GM10266 (cell line): ENCODE data around the gene ITGA7.
A peak's percentile ranks its signal among the peaks of the same experiment; 100 is the strongest.

Experiments used
- DNase-seq: peaks from one replicate; pipeline ENCODE4 v3.0.0; 2012; ENCODE audit errors: extremely low spot score
- TF ChIP-seq, protein P1 (sequence below): IDR thresholded peaks from 2 replicates; pipeline ENCODE4 v1.5.1; 2012; ENCODE audit warnings: mild to moderate bottlenecking, low read depth; ENCODE audit not compliant: control insufficient read depth, insufficient read depth; ENCODE audit errors: missing control alignments

ITGA7 gene

GRCh38 chr12:55724940-55725309 is 17.2 kb upstream of the ITGA7 start:
- TF ChIP-seq, protein P1, sequence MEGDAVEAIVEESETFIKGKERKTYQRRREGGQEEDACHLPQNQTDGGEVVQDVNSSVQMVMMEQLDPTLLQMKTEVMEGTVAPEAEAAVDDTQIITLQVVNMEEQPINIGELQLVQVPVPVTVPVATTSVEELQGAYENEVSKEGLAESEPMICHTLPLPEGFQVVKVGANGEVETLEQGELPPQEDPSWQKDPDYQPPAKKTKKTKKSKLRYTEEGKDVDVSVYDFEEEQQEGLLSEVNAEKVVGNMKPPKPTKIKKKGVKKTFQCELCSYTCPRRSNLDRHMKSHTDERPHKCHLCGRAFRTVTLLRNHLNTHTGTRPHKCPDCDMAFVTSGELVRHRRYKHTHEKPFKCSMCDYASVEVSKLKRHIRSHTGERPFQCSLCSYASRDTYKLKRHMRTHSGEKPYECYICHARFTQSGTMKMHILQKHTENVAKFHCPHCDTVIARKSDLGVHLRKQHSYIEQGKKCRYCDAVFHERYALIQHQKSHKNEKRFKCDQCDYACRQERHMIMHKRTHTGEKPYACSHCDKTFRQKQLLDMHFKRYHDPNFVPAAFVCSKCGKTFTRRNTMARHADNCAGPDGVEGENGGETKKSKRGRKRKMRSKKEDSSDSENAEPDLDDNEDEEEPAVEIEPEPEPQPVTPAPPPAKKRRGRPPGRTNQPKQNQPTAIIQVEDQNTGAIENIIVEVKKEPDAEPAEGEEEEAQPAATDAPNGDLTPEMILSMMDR = no peak
- no peak for DNase-seq

DNA sequence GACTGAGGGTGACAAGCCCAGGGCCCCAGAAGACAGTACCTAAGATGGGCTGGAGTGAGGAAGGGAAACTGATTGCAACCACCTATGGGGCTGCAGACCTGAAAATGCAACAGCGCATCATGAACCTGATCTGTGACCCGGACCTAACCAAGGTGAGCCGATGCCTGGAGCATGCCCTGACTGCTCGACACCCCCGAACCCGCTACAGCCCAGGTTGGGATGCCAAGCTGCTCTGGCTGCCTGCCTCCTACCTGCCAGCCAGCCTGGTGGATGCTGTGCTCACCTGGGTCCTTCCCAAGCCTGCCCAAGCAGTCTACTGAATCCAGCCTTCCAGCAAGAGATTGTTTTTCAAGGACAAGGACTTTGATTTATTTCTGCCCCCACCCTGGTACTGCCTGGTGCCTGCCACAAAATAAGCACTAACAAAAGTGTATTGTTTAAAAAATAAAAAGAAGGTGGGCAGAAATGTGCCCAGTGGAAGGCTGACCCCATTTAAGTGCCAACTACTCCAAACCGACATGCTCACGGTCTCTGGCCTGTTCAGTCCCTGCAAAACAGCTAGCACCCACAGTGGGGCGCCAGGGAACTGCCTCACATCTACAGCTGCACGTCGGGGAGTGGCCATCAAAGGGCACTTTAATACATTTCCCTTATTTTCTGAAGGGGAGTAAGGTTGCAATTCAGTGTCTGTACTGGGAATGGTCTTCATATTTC is 16.7 kb upstream of the ITGA7 start:
- DNase-seq = peak; percentile 71
- TF ChIP-seq, protein P1 = peak; percentile 73

GRCh38 chr12:55723516-55724225 is 16.0 kb upstream of the ITGA7 start:
- DNase-seq = no peak
- TF ChIP-seq, protein P1 = no peak

DNA sequence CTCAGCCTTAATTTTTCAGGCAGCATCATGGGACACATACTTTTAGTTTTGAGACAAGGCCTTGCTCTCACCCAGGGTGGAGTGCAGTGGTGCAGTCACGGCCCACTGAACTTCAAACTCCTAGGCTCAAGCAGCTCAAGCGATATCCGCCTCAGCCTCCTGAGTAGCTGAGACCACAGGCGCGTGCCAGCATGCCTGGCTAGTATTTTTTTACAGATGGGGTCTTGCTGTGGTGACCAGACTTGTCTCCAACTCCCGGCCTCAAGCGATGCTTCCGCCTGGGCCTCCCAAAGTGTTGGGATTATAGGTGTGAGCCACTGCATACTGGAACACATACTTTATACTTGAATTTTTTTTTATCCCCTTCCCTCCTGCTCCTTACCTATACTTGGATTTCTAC is 15.2 kb upstream of the ITGA7 start:
- TF ChIP-seq, protein P1 = no peak

GRCh38 chr12:55721601-55722213 is 14.0 kb upstream of the ITGA7 start:
- DNase-seq = no peak
- TF ChIP-seq, protein P1 = no peak

More for the DNA sequence above, 15.2 kb upstream of the ITGA7 start:
- DNase-seq = no peak

DNA sequence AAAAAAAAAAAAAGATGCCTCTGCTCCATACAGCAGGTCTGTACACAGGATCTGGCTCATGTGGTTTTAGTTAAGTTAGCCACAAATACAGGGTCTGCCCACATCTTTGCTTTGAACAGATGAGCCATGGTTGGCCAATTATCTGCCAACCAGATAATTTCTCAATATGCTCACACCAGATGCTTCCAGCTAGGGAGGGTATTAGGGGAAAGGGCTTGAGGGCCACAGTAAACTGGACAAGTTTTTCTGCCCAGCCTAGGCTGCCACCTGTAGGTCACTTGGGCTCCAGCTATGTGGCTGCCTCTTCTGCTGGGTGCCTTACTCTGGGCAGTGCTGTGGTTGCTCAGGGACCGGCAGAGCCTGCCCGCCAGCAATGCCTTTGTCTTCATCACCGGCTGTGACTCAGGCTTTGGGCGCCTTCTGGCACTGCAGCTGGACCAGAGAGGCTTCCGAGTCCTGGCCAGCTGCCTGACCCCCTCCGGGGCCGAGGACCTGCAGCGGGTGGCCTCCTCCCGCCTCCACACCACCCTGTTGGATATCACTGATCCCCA is 13.3 kb upstream of the ITGA7 start:
- DNase-seq = no peak
- TF ChIP-seq, protein P1 = peak; percentile 58
